ENCODE data around the gene RXRG. TPM values are rescaled to one million over a fixed set of nuclear protein-coding genes. Genes with fewer than 3 reads are reported as not detected.

Gene RXRG
- total RNA-seq, 1 donor = not detected

- no peak for TF ChIP-seq CTCF (IDR thresholded peaks at IDR 0.05; ENCODE audit: insufficient read depth, low read depth, low read length)
- H3K4me3 ChIP-seq (ENCODE audit: low read depth, low read length) = no peak overlapping the region
- DNase-seq (ENCODE audit: low read depth) = no peak
Observed at GRCh38 chr1:165389609-165390008, 55.3 kb downstream of the RXRG start.

- DNase-seq (ENCODE audit: low read depth) = no peak
Observed at GRCh38 chr1:165387961-165388360, 57.0 kb downstream of the RXRG start.

GRCh38 chr1:165387505-165387904, 57.4 kb downstream of the RXRG start:
- DNase-seq (ENCODE audit: low read depth) = no peak
- no peak for TF ChIP-seq CTCF (IDR thresholded peaks at IDR 0.05; ENCODE audit: insufficient read depth, low read depth, low read length)
- no peak overlapping the region for H3K4me3 ChIP-seq (ENCODE audit: low read depth, low read length)

More at GRCh38 chr1:165387961-165388360, 57.0 kb downstream of the RXRG start:
- no peak overlapping the region for H3K4me3 ChIP-seq (ENCODE audit: low read depth, low read length)
- TF ChIP-seq CTCF (IDR thresholded peaks at IDR 0.05; ENCODE audit: insufficient read depth, low read depth, low read length) = no peak

- H3K4me3 ChIP-seq (ENCODE audit: low read depth, low read length) = no peak overlapping the region
- no peak for DNase-seq (ENCODE audit: low read depth)
- no peak for TF ChIP-seq CTCF (IDR thresholded peaks at IDR 0.05; ENCODE audit: insufficient read depth, low read depth, low read length)
Observed at GRCh38 chr1:165383599-165384405, 61.1 kb downstream of the RXRG start.

GRCh38 chr1:165383067-165383466, 61.9 kb downstream of the RXRG start:
- H3K4me3 ChIP-seq (ENCODE audit: low read depth, low read length) = no peak overlapping the region

GRCh38 chr1:165381745-165382505, 63.0 kb downstream of the RXRG start:
- no peak for TF ChIP-seq CTCF (IDR thresholded peaks at IDR 0.05; ENCODE audit: insufficient read depth, low read depth, low read length)
- DNase-seq (ENCODE audit: low read depth) = peak; percentile 11
- no peak overlapping the region for H3K4me3 ChIP-seq (ENCODE audit: low read depth, low read length)

More at GRCh38 chr1:165383067-165383466, 61.9 kb downstream of the RXRG start:
- DNase-seq (ENCODE audit: low read depth) = peak; percentile 6
- no peak for TF ChIP-seq CTCF (IDR thresholded peaks at IDR 0.05; ENCODE audit: insufficient read depth, low read depth, low read length)
